SK-N-SH treated with all-trans-retinoic acid at 6 μM for 48 hours (cell line): Measurements from ENCODE around the gene KIAA1549.

Experiments used
- ATAC-seq: fragments of 200-7000 bp; cut with Tn5 transposase; 3 replicates; pipeline ENCODE4 v1.9.1; 2020; ENCODE audit warnings: mild to moderate bottlenecking, moderate library complexity
- ARNTL ChIP-seq: fragments of 450-650 bp; formaldehyde crosslinking; IDR thresholded peaks from 2 replicates; pipeline ENCODE4 v1.5.0; 2020; ENCODE audit warnings: low read depth, mild to moderate bottlenecking, moderate library complexity, borderline replicate concordance
- BACH2 ChIP-seq: fragments of 250-450 bp; sonication (Bioruptor Pico); IDR thresholded peaks from 2 replicates; pipeline ENCODE4 v1.9.0; 2021; ENCODE audit warnings: mild to moderate bottlenecking, borderline replicate concordance
- CSDC2 ChIP-seq: fragments of 250-450 bp; sonication (Bioruptor Pico); IDR thresholded peaks from 2 replicates; pipeline ENCODE4 v1.5.0; 2020; ENCODE audit warnings: mild to moderate bottlenecking, moderate library complexity
- ESRRG ChIP-seq: fragments of 250-450 bp; sonication (Bioruptor Pico); IDR thresholded peaks from 2 replicates; pipeline ENCODE4 v1.6.1; 2021; ENCODE audit warnings: mild to moderate bottlenecking
- GLIS3 ChIP-seq: fragments of 250-450 bp; sonication (Bioruptor Pico); IDR thresholded peaks from 2 replicates; pipeline ENCODE4 v1.5.0; 2020; ENCODE audit warnings: mild to moderate bottlenecking, moderate library complexity
- OSR1 ChIP-seq: fragments of 250-450 bp; sonication (Bioruptor Pico); IDR thresholded peaks from 2 replicates; pipeline ENCODE4 v1.8.0; 2022; ENCODE audit warnings: moderate library complexity, mild to moderate bottlenecking, inconsistent platforms
- PPARA ChIP-seq: fragments of 250-450 bp; sonication (Bioruptor Pico); IDR thresholded peaks from 2 replicates; pipeline ENCODE4 v1.5.0; 2020; ENCODE audit warnings: mild to moderate bottlenecking, borderline replicate concordance
- RARB ChIP-seq: fragments of 250-450 bp; sonication (Bioruptor Pico); IDR thresholded peaks from 2 replicates; pipeline ENCODE4 v1.8.0; 2021; ENCODE audit warnings: mild to moderate bottlenecking, moderate library complexity
- TCF4 ChIP-seq: fragments of 250-450 bp; sonication (Bioruptor Pico); IDR thresholded peaks from 2 replicates; pipeline ENCODE4 v1.8.0; 2021; ENCODE audit warnings: mild to moderate bottlenecking, moderate library complexity, borderline replicate concordance
- ZC3H10 ChIP-seq: fragments of 250-450 bp; sonication (Bioruptor Pico); IDR thresholded peaks from 2 replicates; pipeline ENCODE4 v1.5.1; 2021; ENCODE audit warnings: mild to moderate bottlenecking, moderate library complexity
- ZFP3 ChIP-seq: fragments of 250-450 bp; sonication (Bioruptor Pico); IDR thresholded peaks from 2 replicates; pipeline ENCODE4 v1.5.0; 2020; ENCODE audit warnings: mild to moderate bottlenecking, moderate library complexity
- ZFP30 ChIP-seq: fragments of 450-650 bp; formaldehyde crosslinking; IDR thresholded peaks from 2 replicates; pipeline ENCODE4 v1.5.0; 2022; ENCODE audit warnings: mild to moderate bottlenecking, moderate library complexity
- ZNF565 ChIP-seq: fragments of 450-650 bp; formaldehyde crosslinking; conservative IDR thresholded peaks from 2 replicates; pipeline ENCODE4 v1.5.0; 2020; ENCODE audit warnings: low read depth, mild to moderate bottlenecking, moderate library complexity
- ZNF70 ChIP-seq: fragments of 450-650 bp; formaldehyde crosslinking; IDR thresholded peaks from 2 replicates; pipeline ENCODE4 v1.5.0; 2020; ENCODE audit warnings: mild to moderate bottlenecking, moderate library complexity
- ZNF8 ChIP-seq: fragments of 450-650 bp; formaldehyde crosslinking; IDR thresholded peaks from 2 replicates; pipeline ENCODE4 v1.5.0; 2020; ENCODE audit warnings: mild to moderate bottlenecking, moderate library complexity
- TF ChIP-seq, protein P1 (sequence below): fragments of 250-450 bp; sonication (Bioruptor Pico); IDR thresholded peaks from 2 replicates; pipeline ENCODE4 v1.8.0; 2021; ENCODE audit warnings: low read depth, mild to moderate bottlenecking, moderate library complexity, borderline replicate concordance
- TF ChIP-seq, protein P2 (sequence below): fragments of 250-450 bp; sonication (Bioruptor Pico); IDR thresholded peaks from 2 replicates; pipeline ENCODE4 v1.5.1; 2020; ENCODE audit warnings: low read depth, mild to moderate bottlenecking, moderate library complexity
- TF ChIP-seq, protein P3 (sequence below): fragments of 250-450 bp; sonication (Bioruptor Pico); IDR thresholded peaks from 2 replicates; pipeline ENCODE4 v1.5.0; 2020; ENCODE audit warnings: mild to moderate bottlenecking, moderate library complexity
- TF ChIP-seq, protein P4 (sequence below): fragments of 250-450 bp; sonication (Bioruptor Pico); IDR thresholded peaks from 2 replicates; pipeline ENCODE4 v1.8.0; 2020; ENCODE audit warnings: mild to moderate bottlenecking, moderate library complexity, borderline replicate concordance
- TF ChIP-seq, protein P5 (sequence below): fragments of 250-450 bp; sonication (Bioruptor Pico); IDR thresholded peaks from 2 replicates; pipeline ENCODE4 v1.5.1; 2021; ENCODE audit warnings: mild to moderate bottlenecking, moderate library complexity

KIAA1549 gene

DNA sequence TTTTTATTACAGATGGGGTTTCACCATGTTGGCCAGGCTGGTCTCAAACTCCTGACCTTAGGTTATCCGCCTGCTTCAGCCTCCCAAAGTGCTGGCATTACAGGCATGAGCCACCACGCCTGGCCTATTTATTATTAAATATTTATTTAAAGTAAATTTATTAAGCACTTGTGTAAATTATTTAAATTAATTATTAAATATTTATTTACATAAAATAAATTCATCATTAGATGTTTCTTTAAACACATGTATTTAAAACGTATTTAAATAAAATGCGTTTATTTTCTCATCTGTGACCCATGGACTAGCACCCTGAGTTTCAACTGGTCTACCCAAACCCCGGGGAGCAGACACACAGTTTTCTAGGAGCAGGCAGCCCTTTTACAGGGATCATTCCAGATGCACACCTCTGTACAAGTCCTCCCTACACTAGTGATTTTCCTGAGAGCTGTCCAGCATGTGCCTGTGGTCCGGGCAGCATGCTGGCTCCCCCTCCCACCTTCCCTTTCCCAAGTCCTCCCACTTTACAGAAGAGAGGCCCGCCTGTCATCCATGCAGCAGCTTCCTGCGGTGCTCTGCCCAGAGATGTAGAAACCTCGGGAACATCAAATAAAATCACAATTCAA lies 94.0 kb downstream of the KIAA1549 start:
- ATAC-seq, result no peak
- TF ChIP-seq, protein P1, sequence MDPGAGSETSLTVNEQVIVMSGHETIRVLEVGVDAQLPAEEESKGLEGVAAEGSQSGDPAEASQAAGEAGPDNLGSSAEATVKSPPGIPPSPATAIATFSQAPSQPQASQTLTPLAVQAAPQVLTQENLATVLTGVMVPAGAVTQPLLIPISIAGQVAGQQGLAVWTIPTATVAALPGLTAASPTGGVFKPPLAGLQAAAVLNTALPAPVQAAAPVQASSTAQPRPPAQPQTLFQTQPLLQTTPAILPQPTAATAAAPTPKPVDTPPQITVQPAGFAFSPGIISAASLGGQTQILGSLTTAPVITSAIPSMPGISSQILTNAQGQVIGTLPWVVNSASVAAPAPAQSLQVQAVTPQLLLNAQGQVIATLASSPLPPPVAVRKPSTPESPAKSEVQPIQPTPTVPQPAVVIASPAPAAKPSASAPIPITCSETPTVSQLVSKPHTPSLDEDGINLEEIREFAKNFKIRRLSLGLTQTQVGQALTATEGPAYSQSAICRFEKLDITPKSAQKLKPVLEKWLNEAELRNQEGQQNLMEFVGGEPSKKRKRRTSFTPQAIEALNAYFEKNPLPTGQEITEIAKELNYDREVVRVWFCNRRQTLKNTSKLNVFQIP (CRISPR knock-in tag), result no peak
- no peak for TF ChIP-seq TCF4 (CRISPR knock-in tag)
- no peak for TF ChIP-seq CSDC2 (CRISPR knock-in tag)
- TF ChIP-seq, protein P2, sequence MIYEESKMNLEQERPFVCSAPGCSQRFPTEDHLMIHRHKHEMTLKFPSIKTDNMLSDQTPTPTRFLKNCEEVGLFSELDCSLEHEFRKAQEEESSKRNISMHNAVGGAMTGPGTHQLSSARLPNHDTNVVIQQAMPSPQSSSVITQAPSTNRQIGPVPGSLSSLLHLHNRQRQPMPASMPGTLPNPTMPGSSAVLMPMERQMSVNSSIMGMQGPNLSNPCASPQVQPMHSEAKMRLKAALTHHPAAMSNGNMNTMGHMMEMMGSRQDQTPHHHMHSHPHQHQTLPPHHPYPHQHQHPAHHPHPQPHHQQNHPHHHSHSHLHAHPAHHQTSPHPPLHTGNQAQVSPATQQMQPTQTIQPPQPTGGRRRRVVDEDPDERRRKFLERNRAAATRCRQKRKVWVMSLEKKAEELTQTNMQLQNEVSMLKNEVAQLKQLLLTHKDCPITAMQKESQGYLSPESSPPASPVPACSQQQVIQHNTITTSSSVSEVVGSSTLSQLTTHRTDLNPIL (CRISPR knock-in tag), result no peak
- no peak for TF ChIP-seq ZC3H10 (CRISPR knock-in tag)
- no peak for TF ChIP-seq OSR1
- TF ChIP-seq PPARA (CRISPR knock-in tag), result no peak
- no peak for TF ChIP-seq ZFP3 (CRISPR knock-in tag)
- TF ChIP-seq, protein P3, sequence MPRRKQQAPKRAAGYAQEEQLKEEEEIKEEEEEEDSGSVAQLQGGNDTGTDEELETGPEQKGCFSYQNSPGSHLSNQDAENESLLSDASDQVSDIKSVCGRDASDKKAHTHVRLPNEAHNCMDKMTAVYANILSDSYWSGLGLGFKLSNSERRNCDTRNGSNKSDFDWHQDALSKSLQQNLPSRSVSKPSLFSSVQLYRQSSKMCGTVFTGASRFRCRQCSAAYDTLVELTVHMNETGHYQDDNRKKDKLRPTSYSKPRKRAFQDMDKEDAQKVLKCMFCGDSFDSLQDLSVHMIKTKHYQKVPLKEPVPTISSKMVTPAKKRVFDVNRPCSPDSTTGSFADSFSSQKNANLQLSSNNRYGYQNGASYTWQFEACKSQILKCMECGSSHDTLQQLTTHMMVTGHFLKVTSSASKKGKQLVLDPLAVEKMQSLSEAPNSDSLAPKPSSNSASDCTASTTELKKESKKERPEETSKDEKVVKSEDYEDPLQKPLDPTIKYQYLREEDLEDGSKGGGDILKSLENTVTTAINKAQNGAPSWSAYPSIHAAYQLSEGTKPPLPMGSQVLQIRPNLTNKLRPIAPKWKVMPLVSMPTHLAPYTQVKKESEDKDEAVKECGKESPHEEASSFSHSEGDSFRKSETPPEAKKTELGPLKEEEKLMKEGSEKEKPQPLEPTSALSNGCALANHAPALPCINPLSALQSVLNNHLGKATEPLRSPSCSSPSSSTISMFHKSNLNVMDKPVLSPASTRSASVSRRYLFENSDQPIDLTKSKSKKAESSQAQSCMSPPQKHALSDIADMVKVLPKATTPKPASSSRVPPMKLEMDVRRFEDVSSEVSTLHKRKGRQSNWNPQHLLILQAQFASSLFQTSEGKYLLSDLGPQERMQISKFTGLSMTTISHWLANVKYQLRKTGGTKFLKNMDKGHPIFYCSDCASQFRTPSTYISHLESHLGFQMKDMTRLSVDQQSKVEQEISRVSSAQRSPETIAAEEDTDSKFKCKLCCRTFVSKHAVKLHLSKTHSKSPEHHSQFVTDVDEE, result no peak
- TF ChIP-seq ZNF8, result no peak
- no peak for TF ChIP-seq ZNF70 (CRISPR knock-in tag)
- TF ChIP-seq, protein P4, sequence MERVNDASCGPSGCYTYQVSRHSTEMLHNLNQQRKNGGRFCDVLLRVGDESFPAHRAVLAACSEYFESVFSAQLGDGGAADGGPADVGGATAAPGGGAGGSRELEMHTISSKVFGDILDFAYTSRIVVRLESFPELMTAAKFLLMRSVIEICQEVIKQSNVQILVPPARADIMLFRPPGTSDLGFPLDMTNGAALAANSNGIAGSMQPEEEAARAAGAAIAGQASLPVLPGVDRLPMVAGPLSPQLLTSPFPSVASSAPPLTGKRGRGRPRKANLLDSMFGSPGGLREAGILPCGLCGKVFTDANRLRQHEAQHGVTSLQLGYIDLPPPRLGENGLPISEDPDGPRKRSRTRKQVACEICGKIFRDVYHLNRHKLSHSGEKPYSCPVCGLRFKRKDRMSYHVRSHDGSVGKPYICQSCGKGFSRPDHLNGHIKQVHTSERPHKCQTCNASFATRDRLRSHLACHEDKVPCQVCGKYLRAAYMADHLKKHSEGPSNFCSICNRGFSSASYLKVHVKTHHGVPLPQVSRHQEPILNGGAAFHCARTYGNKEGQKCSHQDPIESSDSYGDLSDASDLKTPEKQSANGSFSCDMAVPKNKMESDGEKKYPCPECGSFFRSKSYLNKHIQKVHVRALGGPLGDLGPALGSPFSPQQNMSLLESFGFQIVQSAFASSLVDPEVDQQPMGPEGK, result no peak
- TF ChIP-seq ZNF565 (CRISPR knock-in tag), result no peak
- no peak for TF ChIP-seq BACH2 (CRISPR knock-in tag)
- TF ChIP-seq ESRRG (CRISPR knock-in tag), result no peak
- no peak for TF ChIP-seq ARNTL (CRISPR knock-in tag)
- TF ChIP-seq, protein P5, sequence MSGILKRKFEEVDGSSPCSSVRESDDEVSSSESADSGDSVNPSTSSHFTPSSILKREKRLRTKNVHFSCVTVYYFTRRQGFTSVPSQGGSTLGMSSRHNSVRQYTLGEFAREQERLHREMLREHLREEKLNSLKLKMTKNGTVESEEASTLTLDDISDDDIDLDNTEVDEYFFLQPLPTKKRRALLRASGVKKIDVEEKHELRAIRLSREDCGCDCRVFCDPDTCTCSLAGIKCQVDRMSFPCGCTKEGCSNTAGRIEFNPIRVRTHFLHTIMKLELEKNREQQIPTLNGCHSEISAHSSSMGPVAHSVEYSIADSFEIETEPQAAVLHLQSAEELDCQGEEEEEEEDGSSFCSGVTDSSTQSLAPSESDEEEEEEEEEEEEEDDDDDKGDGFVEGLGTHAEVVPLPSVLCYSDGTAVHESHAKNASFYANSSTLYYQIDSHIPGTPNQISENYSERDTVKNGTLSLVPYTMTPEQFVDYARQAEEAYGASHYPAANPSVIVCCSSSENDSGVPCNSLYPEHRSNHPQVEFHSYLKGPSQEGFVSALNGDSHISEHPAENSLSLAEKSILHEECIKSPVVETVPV (CRISPR knock-in tag), result no peak
- TF ChIP-seq ZFP30 (CRISPR knock-in tag), result no peak
- no peak for TF ChIP-seq GLIS3 (CRISPR knock-in tag)

DNA sequence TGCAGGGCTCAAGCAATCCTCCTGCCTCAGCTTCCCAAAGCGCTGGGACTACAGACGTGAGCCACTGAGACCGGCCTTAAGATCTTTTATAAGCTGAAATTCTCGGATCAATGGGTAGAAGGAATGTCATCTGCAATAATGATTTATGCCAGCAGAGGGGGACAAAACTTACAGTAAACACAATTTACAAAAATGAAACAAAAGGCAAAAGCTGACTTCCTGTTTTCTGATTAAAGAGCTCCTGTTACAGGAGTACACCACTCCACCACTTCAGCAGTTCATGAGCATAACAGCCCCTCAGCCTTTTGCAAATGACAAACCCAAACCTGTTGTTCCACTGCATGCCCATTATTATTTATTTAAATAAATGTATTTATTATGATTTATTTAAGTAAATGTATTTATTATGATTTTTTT lies 94.7 kb downstream of the KIAA1549 start:
- ATAC-seq, result peak; percentile 13
- TF ChIP-seq RARB (CRISPR knock-in tag) (no peak), ZC3H10 (CRISPR knock-in tag) (no peak), ZFP3 (CRISPR knock-in tag) (no peak), GLIS3 (CRISPR knock-in tag) (no peak), ZNF565 (CRISPR knock-in tag) (no peak), PPARA (CRISPR knock-in tag) (no peak), ZNF70 (CRISPR knock-in tag) (peak; percentile 84)
- TF ChIP-seq, protein P4, result no peak
- TF ChIP-seq, protein P5 (CRISPR knock-in tag), result no peak
